Chondrocyte (in vitro differentiated cells): ENCODE measurements around the gene TMEM44. TPM values are rescaled to one million over a fixed set of nuclear protein-coding genes. Genes with fewer than 3 reads are reported as not detected.

Experiments used
- DNase-seq: peaks from one replicate; pipeline ENCODE4 v3.0.0; 2021; ENCODE audit warnings: mixed read lengths, low spot score
- H3K27ac Mint-ChIP-seq: one replicate; pipeline ENCODE4 v1.8.0; 2021; ENCODE audit warnings: mild to moderate bottlenecking, moderate library complexity, mixed read lengths; ENCODE audit not compliant: unreplicated experiment
- H3K27me3 Mint-ChIP-seq: 2 replicates; pipeline ENCODE4 v1.8.0; 2021; ENCODE audit warnings: low read depth, mixed read lengths
- H3K36me3 Mint-ChIP-seq: 2 replicates; pipeline ENCODE4 v1.8.0; 2021; ENCODE audit warnings: low read depth, mixed read lengths
- H3K4me1 Mint-ChIP-seq: 2 replicates; pipeline ENCODE4 v1.8.0; 2021; ENCODE audit warnings: low read depth, mild to moderate bottlenecking, mixed read lengths
- H3K4me3 Mint-ChIP-seq: one replicate; pipeline ENCODE4 v1.8.0; 2021; ENCODE audit warnings: mild to moderate bottlenecking, moderate library complexity, mixed read lengths; ENCODE audit not compliant: unreplicated experiment
- H3K9me3 Mint-ChIP-seq: 2 replicates; pipeline ENCODE4 v1.8.0; 2021; ENCODE audit warnings: low read depth, mixed read lengths
- CTCF ChIP-seq: fragments of 200-600 bp; sonication (generic); IDR thresholded peaks from 2 replicates; pipeline ENCODE4 v1.5.0; 2021; ENCODE audit warnings: antibody characterized with exemption, mild to moderate bottlenecking, moderate library complexity
- total RNA-seq: library from RNA; stranded (reverse); gene quantifications from 3 replicates; pipeline ENCODE4 v1.2.1, GENCODE V29; 2021

The TMEM44 gene
- total RNA-seq, 1 donor from 2014 or later = 25.0 TPM

- no peak overlapping the region for H3K4me3 Mint-ChIP-seq
- H3K27me3 Mint-ChIP-seq = no peaks in the 10 kb centered on the region
- TF ChIP-seq CTCF = no peak
- H3K27ac Mint-ChIP-seq = no peak overlapping the region
- peaks cover 25% of the 10 kb centered on the region for H3K4me1 Mint-ChIP-seq
- H3K9me3 Mint-ChIP-seq = no peaks in the 10 kb centered on the region
- DNase-seq = no peak
- peaks cover 28% of the 10 kb centered on the region for H3K36me3 Mint-ChIP-seq
Measured at GRCh38 chr3:194642769-194643168, 9.6 kb upstream of the TMEM44 start.

- Mint-ChIP-seq H3K36me3 (peaks cover 24% of the 10 kb centered on the region), H3K9me3 (no peaks in the 10 kb centered on the region), H3K27ac (peak overlapping the region; percentile 94), H3K27me3 (no peaks in the 10 kb centered on the region), H3K4me1 (peaks cover 32% of the 10 kb centered on the region), H3K4me3 (peak overlapping the region; percentile 45)
- no peak for DNase-seq
- TF ChIP-seq CTCF = peak; percentile 66
Measured at GRCh38 chr3:194640829-194641228, 7.6 kb upstream of the TMEM44 start.

GRCh38 chr3:194638991-194639605, 5.9 kb upstream of the TMEM44 start:
- H3K36me3 Mint-ChIP-seq = peaks cover 17% of the 10 kb centered on the region
- H3K27ac Mint-ChIP-seq = no peak overlapping the region
- no peak for DNase-seq
- H3K4me1 Mint-ChIP-seq = peaks cover 35% of the 10 kb centered on the region
- H3K27me3 Mint-ChIP-seq = no peaks in the 10 kb centered on the region
- H3K4me3 Mint-ChIP-seq = no peak overlapping the region
- H3K9me3 Mint-ChIP-seq = no peaks in the 10 kb centered on the region
- TF ChIP-seq CTCF = no peak

- no peak for TF ChIP-seq CTCF
- Mint-ChIP-seq H3K9me3 (no peaks in the 10 kb centered on the region), H3K36me3 (peaks cover 12% of the 10 kb centered on the region), H3K27me3 (no peaks in the 10 kb centered on the region), H3K27ac (no peak overlapping the region), H3K4me3 (no peak overlapping the region), H3K4me1 (peaks cover 39% of the 10 kb centered on the region)
- no peak for DNase-seq
Measured at GRCh38 chr3:194637541-194638400, 4.6 kb upstream of the TMEM44 start.

- Mint-ChIP-seq H3K9me3 (no peaks in the 10 kb centered on the region), H3K4me3 (no peak overlapping the region), H3K4me1 (peaks cover 46% of the 10 kb centered on the region), H3K27ac (no peak overlapping the region), H3K27me3 (no peaks in the 10 kb centered on the region), H3K36me3 (peaks cover 10% of the 10 kb centered on the region)
- TF ChIP-seq CTCF = no peak
- no peak for DNase-seq
Measured at GRCh38 chr3:194637066-194637465, 3.8 kb upstream of the TMEM44 start.
